ENCODE results near the gene NEK6.

NEK6 gene

DNA sequence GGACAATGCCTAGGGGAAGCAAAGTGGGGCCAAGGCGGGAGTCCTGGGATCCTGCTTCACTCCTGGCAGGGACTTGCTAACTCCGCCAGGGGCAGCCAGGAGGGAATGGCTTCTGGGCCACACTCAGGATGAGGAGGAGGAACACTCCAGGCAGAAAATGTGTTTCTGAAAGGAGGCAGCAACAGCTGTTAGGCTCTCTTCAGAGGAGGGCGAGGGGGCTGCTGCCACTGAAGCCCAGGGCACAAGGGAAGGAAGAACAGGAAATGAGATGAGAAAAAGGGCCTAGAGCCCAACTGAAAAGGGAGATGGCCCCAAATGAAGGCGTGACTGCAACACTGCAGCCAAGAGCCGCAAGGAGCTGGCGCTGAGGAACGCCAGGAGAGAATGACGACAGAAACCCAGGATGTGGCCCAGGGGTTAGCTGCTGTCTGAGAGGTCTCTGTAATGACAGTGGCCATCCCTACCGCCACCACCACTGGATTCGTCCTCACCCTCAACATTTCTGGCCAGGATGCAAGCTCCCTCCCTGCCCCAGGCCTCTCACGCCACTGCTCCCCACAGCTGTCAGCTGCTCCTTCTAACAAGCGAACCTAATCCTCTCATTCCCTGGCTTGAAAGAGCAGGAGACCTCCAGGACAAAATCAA lies 141.7 kb downstream of the NEK6 start:
- DNase-seq (ENCODE audit: low spot score): no peak

DNA sequence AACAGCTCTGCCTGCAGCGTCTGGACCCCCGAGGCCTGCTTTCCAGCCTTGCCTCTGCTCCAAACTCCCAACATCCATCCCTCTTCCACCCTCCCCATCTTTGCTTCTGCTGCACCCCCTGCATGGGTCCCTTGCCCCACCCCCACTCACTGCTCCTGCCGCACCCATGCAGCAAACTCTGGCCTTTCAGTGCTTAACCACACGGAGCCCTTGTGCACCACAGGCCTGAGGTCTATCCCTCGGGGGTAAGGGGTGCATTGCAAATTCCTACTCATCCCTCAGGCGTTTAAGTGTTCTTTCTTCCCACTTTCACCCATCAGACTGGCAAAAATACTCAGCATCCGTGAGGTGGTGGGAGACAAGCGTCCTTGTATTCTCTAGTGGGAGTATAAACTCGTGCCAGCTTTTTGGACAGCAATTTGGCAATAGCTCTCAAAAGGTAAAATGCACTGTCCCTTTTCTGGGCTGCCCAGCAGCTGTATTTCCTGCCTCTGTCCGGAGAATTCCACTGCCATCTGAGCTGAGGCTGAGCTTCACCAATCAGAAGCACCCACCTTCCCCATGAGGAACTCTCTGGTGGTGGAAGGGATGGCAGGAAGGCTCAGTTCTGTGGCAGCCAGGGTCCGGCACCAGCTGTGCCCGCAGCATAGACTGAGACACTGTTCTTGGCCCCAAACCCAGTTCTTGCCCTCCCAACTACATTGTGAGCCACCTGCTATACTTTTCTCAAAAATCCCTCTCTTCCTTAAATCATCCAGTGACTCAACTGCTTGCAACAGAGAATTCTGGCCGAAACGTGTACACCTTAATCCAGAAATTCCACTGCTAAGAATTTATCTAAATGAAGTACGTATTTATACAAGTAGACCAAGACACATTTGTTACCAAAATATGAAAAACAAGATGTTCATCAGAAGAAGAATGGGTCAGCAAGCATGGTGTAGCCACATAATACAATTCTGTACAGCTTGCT lies 142.5 kb downstream of the NEK6 start:
- DNase-seq (ENCODE audit: low spot score): no peak
